Stomach smooth muscle (tissue), 2 donors: Measurements from ENCODE around the gene SPRED2.

ENCODE experiments used
- H3K27ac ChIP-seq: one replicate; pipeline ENCODE4 v1.7.0; 2013; ENCODE audit warnings: mild to moderate bottlenecking, low read length, inconsistent platforms
- H3K27me3 ChIP-seq, 2 donors: one replicate each; pipeline ENCODE4 v1.7.0; 2013; ENCODE audit warnings: low read length in 2 of 2; ENCODE audit not compliant: insufficient read depth in 2 of 2, control insufficient read depth in 1 of 2
- H3K36me3 ChIP-seq, 2 donors: one replicate each; pipeline ENCODE4 v1.7.0; 2013; ENCODE audit warnings: low read length in 2 of 2; ENCODE audit not compliant: control insufficient read depth in 2 of 2, insufficient read depth in 2 of 2
- H3K4me1 ChIP-seq: one replicate; pipeline ENCODE4 v1.7.0; 2013; ENCODE audit warnings: low read length; ENCODE audit not compliant: control insufficient read depth, insufficient read depth
- H3K4me3 ChIP-seq, 2 donors: one replicate each; pipeline ENCODE4 v1.7.0; 2013; ENCODE audit warnings: low read length in 2 of 2
- H3K9ac ChIP-seq, 2 donors: one replicate each; pipeline ENCODE4 v1.7.0; 2013; ENCODE audit warnings: low read length in 2 of 2, mild to moderate bottlenecking in 1 of 2
- H3K9me3 ChIP-seq, 2 donors: one replicate each; pipeline ENCODE4 v1.7.0; 2013; ENCODE audit warnings: low read length in 2 of 2; ENCODE audit not compliant: control insufficient read depth in 2 of 2
- donor health status: healthy.
- donor health status: Pancreatic carcinoma.

Gene SPRED2

DNA sequence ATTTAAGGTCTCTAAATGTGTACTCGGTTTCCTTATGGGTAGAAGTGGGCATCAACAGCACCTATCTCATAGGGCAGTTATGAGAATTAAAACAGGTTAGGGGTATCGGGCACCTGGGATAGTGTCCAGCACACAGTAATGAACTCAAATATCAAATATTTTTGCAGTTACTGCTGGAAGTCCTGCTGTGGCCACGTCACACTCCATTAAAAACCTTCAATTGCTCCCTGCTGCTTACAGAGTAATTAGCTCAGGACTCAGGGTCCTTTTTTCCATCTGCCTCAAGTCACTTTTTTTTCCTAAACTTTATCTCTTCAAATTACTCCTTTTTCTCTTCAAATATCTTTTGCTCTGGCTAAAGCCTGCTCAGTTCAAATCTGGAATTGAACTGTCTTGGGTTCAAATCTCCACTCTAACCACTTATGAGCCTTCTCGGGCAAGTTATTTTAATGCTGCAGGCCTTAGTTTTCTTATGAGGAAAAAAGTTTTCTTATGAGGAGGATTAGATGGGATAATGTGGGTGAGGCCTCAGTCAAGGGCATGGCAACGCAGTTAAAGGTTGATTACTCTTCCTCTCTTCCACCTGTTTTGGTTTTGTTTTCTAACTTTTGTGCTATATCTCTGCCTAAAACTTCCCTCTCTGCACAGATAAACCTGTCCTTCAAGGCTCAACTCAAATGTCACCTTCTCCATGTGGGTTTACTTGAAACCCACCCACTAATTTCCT, 36.6 kb downstream of the SPRED2 start:
- Histone ChIP-seq H3K27ac (no peak overlapping the region), H3K9me3 (no peaks in the 10 kb centered on the region), H3K4me1 (peaks cover 11% of the 10 kb centered on the region), H3K4me3 (no peak overlapping the region), H3K9ac (no peak overlapping the region), H3K36me3 (no peaks in the 10 kb centered on the region), H3K27me3 (no peaks in the 10 kb centered on the region)

- Histone ChIP-seq H3K4me1 (peaks cover 13% of the 10 kb centered on the region), H3K27ac (no peak overlapping the region), H3K4me3 (no peak overlapping the region), H3K36me3 (no peaks in the 10 kb centered on the region), H3K9ac (no peak overlapping the region), H3K9me3 (no peaks in the 10 kb centered on the region), H3K27me3 (no peaks in the 10 kb centered on the region)
Observed at GRCh38 chr2:65393743-65394422, 38.5 kb downstream of the SPRED2 start.

- H3K27ac ChIP-seq = no peak overlapping the region
- H3K27me3 ChIP-seq = no peaks in the 10 kb centered on the region
- peaks cover 17% of the 10 kb centered on the region for H3K4me1 ChIP-seq
- H3K9ac ChIP-seq = no peak overlapping the region
- no peaks in the 10 kb centered on the region for H3K36me3 ChIP-seq
- H3K4me3 ChIP-seq = no peak overlapping the region
- H3K9me3 ChIP-seq = no peaks in the 10 kb centered on the region
Observed at GRCh38 chr2:65393046-65393445, 39.4 kb downstream of the SPRED2 start.

GRCh38 chr2:65392609-65393008, 39.8 kb downstream of the SPRED2 start:
- Histone ChIP-seq H3K36me3 (no peaks in the 10 kb centered on the region), H3K9me3 (no peaks in the 10 kb centered on the region), H3K4me1 (peaks cover 17% of the 10 kb centered on the region), H3K4me3 (no peak overlapping the region), H3K27me3 (no peaks in the 10 kb centered on the region), H3K9ac (no peak overlapping the region), H3K27ac (no peak overlapping the region)

GRCh38 chr2:65390134-65390533, 42.3 kb downstream of the SPRED2 start:
- Histone ChIP-seq H3K36me3 (no peaks in the 10 kb centered on the region), H3K27ac (no peak overlapping the region), H3K9ac (no peak overlapping the region), H3K27me3 (no peaks in the 10 kb centered on the region), H3K4me3 (no peak overlapping the region), H3K4me1 (peaks cover 10% of the 10 kb centered on the region), H3K9me3 (no peaks in the 10 kb centered on the region)

DNA sequence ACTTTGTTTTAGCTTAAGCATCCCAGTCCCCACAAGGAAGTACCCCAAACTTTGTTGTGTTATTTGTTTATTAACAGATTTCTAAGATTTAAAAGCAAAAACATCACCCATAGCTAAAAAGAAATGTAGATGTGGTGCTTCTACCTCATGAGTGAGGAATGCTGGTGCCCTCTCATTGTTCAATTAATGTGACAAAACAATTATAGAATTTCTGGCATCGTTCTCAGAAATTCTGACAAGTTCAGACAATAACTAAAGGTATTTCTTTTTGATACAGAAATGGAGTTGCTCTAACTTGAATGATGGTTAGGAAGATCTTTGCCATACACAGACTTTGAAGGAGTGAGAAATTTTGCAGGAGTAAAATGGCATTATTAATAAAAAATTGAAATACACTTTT, 42.9 kb downstream of the SPRED2 start:
- no peaks in the 10 kb centered on the region for H3K9me3 ChIP-seq
- no peaks in the 10 kb centered on the region for H3K27me3 ChIP-seq
- H3K36me3 ChIP-seq = no peaks in the 10 kb centered on the region
- H3K9ac ChIP-seq = no peak overlapping the region
- H3K4me3 ChIP-seq = no peak overlapping the region
- H3K27ac ChIP-seq = no peak overlapping the region
- H3K4me1 ChIP-seq = peaks cover 10% of the 10 kb centered on the region

DNA sequence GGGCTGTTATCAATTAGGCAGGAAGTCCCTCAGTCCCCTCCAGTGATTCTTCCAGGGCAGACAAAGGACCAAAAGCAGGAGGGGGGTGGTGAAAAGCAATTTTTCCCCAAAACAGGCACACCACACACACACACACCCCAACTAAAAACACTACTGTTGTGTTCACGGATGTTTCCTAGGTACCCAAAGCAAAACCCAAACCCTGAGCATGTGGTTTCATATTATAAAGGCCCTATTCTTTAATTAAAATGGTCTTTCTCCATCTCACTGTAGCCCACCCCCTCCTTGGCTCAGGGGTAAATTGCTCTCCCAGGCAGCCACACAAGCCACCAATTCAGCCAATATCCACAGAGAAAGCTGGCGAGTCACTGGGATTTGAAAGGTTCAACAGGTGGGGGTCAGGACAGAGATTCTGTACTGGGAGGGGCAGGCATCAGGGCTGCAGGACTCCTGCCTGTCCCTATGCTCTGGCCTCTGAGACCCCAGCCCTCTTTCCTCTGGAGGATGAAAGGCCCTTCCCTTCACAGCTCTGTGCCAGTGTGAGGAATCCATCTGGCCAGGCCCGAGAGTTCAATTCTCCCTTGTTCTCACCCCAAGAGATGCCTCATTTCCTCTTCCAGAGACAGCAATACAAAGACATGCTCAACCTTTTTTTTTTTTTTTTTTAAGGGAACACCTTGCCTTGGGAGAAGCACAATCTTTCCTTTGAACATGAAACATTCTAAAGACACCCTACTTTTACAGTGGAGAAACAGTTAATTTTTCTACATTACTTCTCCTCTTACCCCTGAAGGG, 43.6 kb downstream of the SPRED2 start:
- H3K27ac ChIP-seq = no peak overlapping the region
- no peaks in the 10 kb centered on the region for H3K36me3 ChIP-seq
- H3K27me3 ChIP-seq = no peaks in the 10 kb centered on the region
- no peaks in the 10 kb centered on the region for H3K9me3 ChIP-seq
- H3K4me3 ChIP-seq = no peak overlapping the region
- peaks cover 13% of the 10 kb centered on the region for H3K4me1 ChIP-seq
- no peak overlapping the region for H3K9ac ChIP-seq

DNA sequence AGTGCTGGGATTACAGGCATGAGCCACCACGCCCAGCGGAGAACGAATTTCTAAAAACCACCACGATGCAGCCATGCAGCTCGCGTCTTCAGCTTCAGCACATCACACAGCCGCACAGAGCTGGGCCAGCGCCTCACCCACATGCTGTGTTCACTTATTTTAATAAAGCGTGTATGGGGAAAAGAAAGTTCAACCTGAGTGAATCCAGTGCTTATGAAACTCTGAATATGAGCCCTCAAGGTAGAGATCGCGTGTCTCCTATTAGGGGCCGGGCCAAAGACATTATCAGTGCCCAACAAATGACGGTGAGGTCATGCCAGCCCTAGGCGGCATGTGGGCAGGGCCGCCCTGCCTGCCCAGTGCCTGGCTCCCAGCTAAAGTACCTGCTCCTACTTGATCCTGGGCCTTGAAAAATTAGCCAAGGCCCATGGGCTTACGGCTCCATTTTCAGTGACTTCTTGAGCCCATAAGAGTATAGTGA, 44.3 kb downstream of the SPRED2 start:
- Histone ChIP-seq H3K27ac (no peak overlapping the region), H3K4me1 (peaks cover 13% of the 10 kb centered on the region)

GRCh38 chr2:65386989-65387388, 45.4 kb downstream of the SPRED2 start:
- H3K4me3 ChIP-seq = no peak overlapping the region
- no peaks in the 10 kb centered on the region for H3K36me3 ChIP-seq
- no peaks in the 10 kb centered on the region for H3K27me3 ChIP-seq
- no peak overlapping the region for H3K27ac ChIP-seq
- H3K4me1 ChIP-seq = peaks cover 21% of the 10 kb centered on the region
- no peak overlapping the region for H3K9ac ChIP-seq
- no peaks in the 10 kb centered on the region for H3K9me3 ChIP-seq

More for the DNA sequence above, 44.3 kb downstream of the SPRED2 start:
- H3K4me3 ChIP-seq = no peak overlapping the region
- no peak overlapping the region for H3K9ac ChIP-seq
- no peaks in the 10 kb centered on the region for H3K27me3 ChIP-seq
- H3K36me3 ChIP-seq = no peaks in the 10 kb centered on the region
- H3K9me3 ChIP-seq = no peaks in the 10 kb centered on the region

DNA sequence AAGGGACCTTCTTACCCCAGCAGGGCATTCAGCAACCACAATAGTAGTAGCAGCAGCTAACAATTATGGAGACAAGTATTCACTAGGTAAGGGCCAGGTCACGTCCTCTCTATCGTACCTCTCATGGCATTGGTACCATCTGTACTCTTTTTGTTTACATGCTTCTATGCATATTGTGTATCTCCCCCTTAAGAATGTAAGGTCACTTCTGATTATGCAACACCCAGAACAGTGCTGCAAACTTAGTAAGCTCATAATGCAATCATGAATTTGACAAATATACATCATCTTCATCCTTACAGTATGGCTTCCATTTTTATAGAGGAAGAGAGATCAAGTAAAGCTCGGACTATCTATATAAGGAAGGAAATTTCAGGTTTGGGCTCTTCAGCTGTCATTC, 46.1 kb downstream of the SPRED2 start:
- Histone ChIP-seq H3K27ac (no peak overlapping the region), H3K4me1 (peaks cover 21% of the 10 kb centered on the region), H3K9ac (no peak overlapping the region), H3K9me3 (no peaks in the 10 kb centered on the region), H3K4me3 (no peak overlapping the region), H3K36me3 (no peaks in the 10 kb centered on the region), H3K27me3 (no peaks in the 10 kb centered on the region)
